Measurements from ENCODE around the gene PIH1D2. TPM values are rescaled to one million over a fixed set of nuclear protein-coding genes. Genes with fewer than 3 reads are reported as not detected.

Gene PIH1D2, protein sequence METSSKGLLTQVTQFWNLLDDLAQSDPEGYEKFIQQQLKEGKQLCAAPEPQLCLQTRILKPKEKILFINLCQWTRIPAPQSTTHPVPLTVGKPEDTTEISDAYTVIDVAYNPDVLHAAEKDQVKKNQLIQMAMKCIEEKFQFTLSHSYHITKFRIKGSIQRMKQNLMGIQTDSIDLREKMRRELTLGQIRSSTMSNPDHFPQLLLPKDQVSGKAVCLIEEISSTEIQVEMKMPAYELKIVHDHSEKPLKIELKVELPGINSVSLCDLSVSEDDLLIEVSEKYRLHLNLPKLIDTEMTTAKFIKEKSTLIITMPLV
- 0.64 and 1.9 TPM in 2 replicates for total RNA-seq

DNA sequence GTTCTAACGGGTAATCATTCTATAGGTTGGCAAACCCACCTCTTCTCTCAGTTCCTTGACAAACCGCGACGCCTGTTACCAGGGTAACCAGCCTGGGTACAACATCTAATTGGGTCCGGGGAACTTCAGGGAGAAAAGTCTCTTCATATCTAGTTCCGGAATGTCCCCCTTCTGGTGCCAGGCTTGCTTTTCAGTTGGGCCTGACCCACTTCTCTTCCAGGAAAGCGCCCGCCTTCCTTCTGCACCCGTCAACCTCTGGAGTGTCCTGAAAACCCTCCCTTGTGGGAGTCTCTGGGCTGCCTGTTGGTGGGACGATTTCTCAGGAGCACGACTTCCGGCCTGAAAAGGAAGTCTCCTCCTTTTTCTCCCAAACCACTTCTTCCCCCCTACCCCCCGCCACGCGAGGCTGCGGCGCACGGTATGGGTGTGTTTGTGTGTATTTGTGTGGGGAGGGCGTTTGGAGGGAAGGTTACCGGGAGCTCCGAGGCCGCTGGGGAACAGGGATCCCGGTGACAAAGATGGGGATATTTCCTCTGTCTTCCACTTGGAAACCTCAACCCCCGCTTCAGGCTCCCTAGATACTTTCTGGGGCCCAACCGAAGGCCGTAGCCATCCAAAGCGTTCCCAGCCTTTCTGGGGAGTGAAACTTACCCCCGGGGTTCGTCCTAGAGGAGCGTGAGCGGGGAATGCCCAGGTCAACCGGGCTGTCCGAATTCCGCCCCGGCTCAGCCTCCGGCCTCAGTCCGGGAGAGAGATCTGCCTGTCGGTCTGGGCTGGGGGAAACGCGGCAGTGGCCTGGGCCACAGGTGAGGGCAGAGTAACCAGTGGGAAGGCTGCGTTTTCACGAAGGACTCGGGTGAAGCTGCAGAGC is at the start of gene PIH1D2, which contains the start of gene NKAPD1:
PIH1D2 (minus strand) TSS at position 77 of the 871 bp plus-strand sequence. CDS start 843 bp downstream, outside the sequence.
NKAPD1 (plus strand) TSS at position 359 of the 871 bp plus-strand sequence. CDS start 1,276 bp downstream, outside the sequence.

DNA sequence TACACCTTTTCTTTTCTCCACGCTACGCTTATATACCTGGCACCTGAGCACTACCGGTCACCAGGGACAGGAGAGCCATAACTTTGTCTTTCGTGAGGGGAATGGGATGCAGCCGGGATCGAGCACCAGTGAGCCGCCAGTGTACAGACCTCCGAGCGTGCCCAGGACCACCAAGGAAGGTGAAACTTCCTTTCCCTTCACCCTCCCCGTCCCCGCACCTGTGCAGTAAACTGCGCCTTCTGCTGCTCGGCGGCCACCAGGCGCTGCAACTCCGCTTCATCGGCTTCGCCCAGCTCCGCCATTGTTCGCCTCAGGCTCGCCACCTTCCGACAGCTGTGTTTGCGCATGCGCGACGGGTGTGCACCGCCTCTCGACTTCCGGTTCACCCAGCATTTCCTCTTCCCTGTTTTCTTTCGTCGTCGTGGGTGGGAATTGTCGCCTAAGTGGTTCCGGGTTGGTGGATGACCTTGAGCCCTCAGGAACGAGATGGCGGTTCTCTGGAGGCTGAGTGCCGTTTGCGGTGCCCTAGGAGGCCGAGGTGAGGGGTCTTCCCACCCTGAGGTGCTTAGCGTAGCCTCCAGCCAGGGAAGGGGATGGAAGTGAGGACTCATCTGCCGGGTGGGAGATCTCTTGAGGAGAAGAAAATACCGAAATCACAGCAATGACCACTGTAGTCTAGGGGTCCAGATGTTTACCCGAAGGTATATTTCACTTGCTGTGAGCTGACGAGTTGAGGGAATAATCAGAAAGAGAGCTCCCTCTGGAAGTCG is 12.8 kb upstream of the PIH1D2 start, which contains the start of the genes SDHD and TIMM8B:
SDHD (plus strand) TSS at position 452 of the 770 bp plus-strand sequence; CDS start at position 487, 35 bp downstream.
TIMM8B (minus strand) TSS at position 335 of the 770 bp plus-strand sequence; CDS start at position 302, 33 bp downstream.

DNA sequence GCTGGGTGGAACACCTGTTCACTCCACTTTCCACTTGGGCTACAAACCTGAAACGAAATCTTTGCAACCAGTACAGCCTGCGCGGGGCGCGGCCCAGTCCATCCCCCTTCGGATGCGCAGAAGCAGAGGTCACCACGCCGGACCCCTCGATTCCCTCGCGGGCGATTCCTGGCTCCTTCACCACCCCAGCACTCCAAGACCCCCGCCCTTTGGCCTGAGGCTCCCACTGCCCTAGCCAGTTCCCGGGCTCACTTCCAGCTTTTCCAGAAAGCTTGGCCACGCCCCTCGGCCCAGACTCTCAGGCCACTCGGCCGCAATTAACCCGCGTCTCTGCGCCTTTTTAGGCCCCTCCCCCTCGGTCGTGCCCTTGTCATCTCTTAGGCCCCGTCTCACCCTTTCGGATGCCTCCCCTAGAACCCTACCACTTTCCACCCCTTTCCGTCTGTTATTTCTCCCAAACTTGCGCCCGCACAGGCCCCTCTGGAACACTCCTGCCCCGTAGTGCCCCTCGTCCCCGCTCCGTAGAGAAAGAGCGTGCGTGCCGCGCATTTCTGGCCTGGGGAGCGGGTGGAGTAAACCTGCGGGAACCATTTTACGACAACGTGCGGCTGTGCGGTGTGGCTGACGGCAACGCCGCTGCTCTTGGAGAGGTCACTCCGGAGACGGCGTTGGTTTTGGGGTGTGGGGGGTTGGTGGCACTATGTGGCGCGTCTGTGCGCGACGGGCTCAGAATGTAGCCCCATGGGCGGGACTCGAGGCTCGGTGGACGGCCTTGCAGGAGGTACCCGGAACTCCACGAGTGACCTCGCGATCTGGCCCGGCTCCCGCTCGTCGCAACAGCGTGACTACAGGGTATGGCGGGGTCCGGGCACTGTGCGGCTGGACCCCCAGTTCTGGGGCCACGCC is 48.8 kb downstream of the PIH1D2 start, which contains the start of gene DLAT:
DLAT (plus strand) TSS at position 636 of the 906 bp plus-strand sequence; CDS start at position 701, 65 bp downstream.

Other genes with a start within 250 kb of the PIH1D2 start
- 28.1 and 29.6 TPM in 2 replicates for gene ALG9, start 202.4 kb downstream of the PIH1D2 start, total RNA-seq
- gene FDXACB1, start 194.9 kb downstream of the PIH1D2 start, total RNA-seq, result 2.5 and 3.8 TPM in 2 replicates
- 11.8 and 12.3 TPM in 2 replicates for gene CFAP68, start 194.5 kb downstream of the PIH1D2 start, total RNA-seq
- gene CRYAB, start 162.2 kb downstream of the PIH1D2 start, total RNA-seq, result not detected in 2 replicates
- not detected in 2 replicates for gene HSPB2, start 161.3 kb downstream of the PIH1D2 start, total RNA-seq
- gene C11orf52, start 155.1 kb downstream of the PIH1D2 start, total RNA-seq, result 0.49 and 0.80 TPM in 2 replicates
- gene DIXDC1, start 136.7 kb downstream of the PIH1D2 start, total RNA-seq, result 8.7 TPM in 2 replicates
- 41.2 and 46.1 TPM in 2 replicates for gene DLAT, start 48.6 kb downstream of the PIH1D2 start, total RNA-seq
- 8.3 and 9.2 TPM in 2 replicates for gene NKAPD1, start 282 bp upstream of the PIH1D2 start, total RNA-seq
- 54.6 and 67.4 TPM in 2 replicates for gene TIMM8B, start 12.7 kb upstream of the PIH1D2 start, total RNA-seq
- gene SDHD, start 12.9 kb upstream of the PIH1D2 start, total RNA-seq, result 96.6 and 117 TPM in 2 replicates
- 0.13 and 1.5 TPM in 2 replicates for gene IL18, start 90.1 kb upstream of the PIH1D2 start, total RNA-seq
- gene TEX12, start 93.4 kb upstream of the PIH1D2 start, total RNA-seq, result 0.25 TPM in 1 of 2 replicates, not detected in the other
- 0.40 and 0.44 TPM in 2 replicates for gene BCO2, start 101.5 kb upstream of the PIH1D2 start, total RNA-seq
- gene PTS, start 152.4 kb upstream of the PIH1D2 start, total RNA-seq, result 28.0 and 33.9 TPM in 2 replicates
- gene PLET1, start 186.8 kb upstream of the PIH1D2 start, total RNA-seq, result not detected in 2 replicates